Pericardium fibroblast (primary cell): ENCODE data around the gene SLC13A4. TPM values are rescaled to one million over a fixed set of nuclear protein-coding genes. Genes with fewer than 3 reads are reported as not detected.

Experiments used
- total RNA-seq: library from RNA; depleted of rRNA; stranded (reverse); fragments of >200 nt; gene quantifications from 2 replicates; pipeline ENCODE4 v1.2.3, GENCODE V29; 2015

SLC13A4 gene
- total RNA-seq, result 1.2 TPM in 1 of 2 replicates, not detected in the other

GRCh38 chr7:135728136-135728669 is at the start of gene SLC13A4:
Gene SLC13A4 (minus strand): TSS chr7:135728186. CDS start chr7:135727496, 690 bp downstream.

DNA sequence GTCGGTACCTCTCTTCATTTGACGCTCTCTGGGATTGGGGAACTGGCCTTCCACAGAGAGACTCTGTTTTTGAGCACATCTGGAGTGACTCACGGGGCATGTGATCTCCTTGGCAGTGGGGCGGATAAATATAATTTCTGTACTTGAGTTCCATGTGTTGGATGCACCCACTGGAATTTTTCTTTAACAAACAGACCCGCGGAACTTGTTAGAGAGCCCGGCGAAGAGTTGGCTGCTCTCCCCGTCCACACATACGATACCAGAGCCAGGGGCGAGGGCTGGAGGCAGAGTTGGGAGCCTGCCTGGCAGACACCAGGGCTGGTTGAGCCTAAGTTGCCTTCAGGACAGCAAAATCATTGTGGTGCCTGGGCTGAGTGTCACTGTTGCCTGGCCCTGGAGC is 20.8 kb upstream of the SLC13A4 start, which contains the start of gene FAM180A:
TSS of gene FAM180A (minus strand) at position 44 of the 400 bp plus-strand sequence. CDS start 233 bp downstream, outside the sequence.

GRCh38 chr7:135662373-135663114 is 65.4 kb downstream of the SLC13A4 start, which contains the start of gene STMP1:
Gene STMP1 (plus strand): TSS chr7:135662514.

Other genes starting within 250 kb of the SLC13A4 start
- gene CNOT4, start 218.1 kb downstream of the SLC13A4 start, total RNA-seq, result 9.0 and 9.2 TPM in 2 replicates
- gene NUP205, start 170.3 kb downstream of the SLC13A4 start, total RNA-seq, result 24.6 and 45.5 TPM in 2 replicates
- gene STMP1, start 65.7 kb downstream of the SLC13A4 start, total RNA-seq, result 17.9 and 23.8 TPM in 2 replicates
- 9.7 and 14.1 TPM in 2 replicates for gene FAM180A, start 20.6 kb upstream of the SLC13A4 start, total RNA-seq
- 81.4 and 104 TPM in 2 replicates for gene MTPN, start 249.2 kb upstream of the SLC13A4 start, total RNA-seq